WTC11 (cell line): Measurements from ENCODE around the gene KLRD1. TPM values are rescaled to one million over a fixed set of nuclear protein-coding genes. Genes with fewer than 3 reads are reported as not detected.

Experiments used
- ATAC-seq: fragments of 200-7000 bp; cut with Tn5 transposase; 2 replicates; pipeline ENCODE4 v1.10.0; 2021; ENCODE audit warnings: mild to moderate bottlenecking, moderate library complexity
- CTCF ChIA-PET: fragments of 300-600 bp; sonication (Branson Sonifier 250); formaldehyde crosslinking; loops from one replicate; lab custom pipeline; 2021; ENCODE audit warnings: antibody characterized with exemption; lab: Charles Lee
- POLR2A ChIA-PET: fragments of 350-600 bp; sonication (Branson Sonifier 250); formaldehyde crosslinking; loops from one replicate; lab custom pipeline; 2021; ENCODE audit warnings: antibody characterized with exemption; lab: Charles Lee
- DNase-seq: peaks from one replicate; pipeline ENCODE4 v3.0.0; 2021; ENCODE audit warnings: low spot score
- H3K27ac Mint-ChIP-seq: 2 replicates; pipeline ENCODE4 v1.8.0; 2021; ENCODE audit warnings: mixed read lengths
- H3K27me3 Mint-ChIP-seq: 2 replicates; pipeline ENCODE4 v1.8.0; 2021; ENCODE audit warnings: low read depth, mild to moderate bottlenecking, moderate library complexity, mixed read lengths
- H3K36me3 Mint-ChIP-seq: 2 replicates; pipeline ENCODE4 v1.8.0; 2021; ENCODE audit warnings: mixed read lengths
- H3K4me1 Mint-ChIP-seq: 2 replicates; pipeline ENCODE4 v1.8.0; 2022; ENCODE audit warnings: mixed read lengths
- H3K4me3 Mint-ChIP-seq: 2 replicates; pipeline ENCODE4 v1.8.0; 2021; ENCODE audit warnings: mild to moderate bottlenecking, moderate library complexity, mixed read lengths
- H3K9me3 Mint-ChIP-seq: 2 replicates; pipeline ENCODE4 v1.8.0; 2021; ENCODE audit warnings: mixed read lengths
- CREB1 ChIP-seq: sonication (generic); formaldehyde crosslinking; IDR thresholded peaks from 2 replicates; pipeline ENCODE4 v1.8.0; 2023; ENCODE audit warnings: mild to moderate bottlenecking, missing genetic modification reagents
- ELF4 ChIP-seq: sonication (generic); formaldehyde crosslinking; IDR thresholded peaks from 2 replicates; pipeline ENCODE4 v1.8.1; 2022; ENCODE audit warnings: low read depth, mild to moderate bottlenecking, moderate library complexity, missing genetic modification reagents
- EMX1 ChIP-seq: fragments of 250-450 bp; sonication (Bioruptor Pico); IDR thresholded peaks from 2 replicates; pipeline ENCODE4 v1.8.0; 2021; ENCODE audit warnings: mild to moderate bottlenecking
- FOXJ3 ChIP-seq: sonication (generic); formaldehyde crosslinking; IDR thresholded peaks from 2 replicates; pipeline ENCODE4 v1.9.0; 2021; ENCODE audit warnings: missing genetic modification reagents, mild to moderate bottlenecking, borderline replicate concordance
- IRF2 ChIP-seq: sonication (generic); formaldehyde crosslinking; IDR thresholded peaks from 2 replicates; pipeline ENCODE4 v1.8.0; 2022; ENCODE audit warnings: low read depth, missing genetic modification reagents, borderline replicate concordance
- JUN ChIP-seq: sonication (generic); formaldehyde crosslinking; IDR thresholded peaks from 2 replicates; pipeline ENCODE4 v1.8.0; 2023; ENCODE audit warnings: mild to moderate bottlenecking, missing genetic modification reagents
- KAT7 ChIP-seq: sonication (generic); formaldehyde crosslinking; IDR thresholded peaks from 2 replicates; pipeline ENCODE4 v1.8.1; 2023; ENCODE audit warnings: missing genetic modification reagents, mild to moderate bottlenecking, borderline replicate concordance
- NFYB ChIP-seq: sonication (generic); formaldehyde crosslinking; conservative IDR thresholded peaks from 2 replicates; pipeline ENCODE4 v1.8.0; 2022; ENCODE audit warnings: low read depth, missing genetic modification reagents
- SOX15 ChIP-seq: fragments of 250-450 bp; sonication (Bioruptor Pico); IDR thresholded peaks from 2 replicates; pipeline ENCODE4 v1.9.0; 2021; ENCODE audit warnings: mild to moderate bottlenecking
- ZNF121 ChIP-seq: sonication (generic); formaldehyde crosslinking; IDR thresholded peaks from 2 replicates; pipeline ENCODE4 v1.8.0; 2023; ENCODE audit warnings: missing genetic modification reagents
- ZNF317 ChIP-seq: sonication (generic); formaldehyde crosslinking; IDR thresholded peaks from 2 replicates; pipeline ENCODE4 v1.8.1; 2023; ENCODE audit warnings: low read depth, mild to moderate bottlenecking, moderate library complexity, missing genetic modification reagents, borderline replicate concordance
- total RNA-seq: library from RNA; stranded (reverse); gene quantifications from 3 replicates; pipeline ENCODE4 v1.2.3, GENCODE V29; 2021
- TF ChIP-seq, protein P1 (sequence below): fragments of 250-450 bp; sonication (Bioruptor Pico); IDR thresholded peaks from 2 replicates; pipeline ENCODE4 v1.8.0; 2021; ENCODE audit warnings: mild to moderate bottlenecking
- TF ChIP-seq, protein P2 (sequence below): sonication (generic); formaldehyde crosslinking; IDR thresholded peaks from 2 replicates; pipeline ENCODE4 v1.8.1; 2022; ENCODE audit warnings: low read depth, missing genetic modification reagents, borderline replicate concordance
- TF ChIP-seq, protein P3 (sequence below): sonication (generic); formaldehyde crosslinking; IDR thresholded peaks from 2 replicates; pipeline ENCODE4 v1.8.1; 2023; ENCODE audit warnings: mild to moderate bottlenecking, missing genetic modification reagents
- TF ChIP-seq, protein P4 (sequence below): fragments of 250-450 bp; sonication (Bioruptor Pico); IDR thresholded peaks from 2 replicates; pipeline ENCODE4 v1.9.0; 2021; ENCODE audit warnings: mild to moderate bottlenecking
- TF ChIP-seq, protein P5 (sequence below): sonication (generic); formaldehyde crosslinking; IDR thresholded peaks from 2 replicates; pipeline ENCODE4 v1.8.1; 2022; ENCODE audit warnings: low read depth, mild to moderate bottlenecking, moderate library complexity, missing genetic modification reagents, borderline replicate concordance
- TF ChIP-seq, protein P6 (sequence below): sonication (generic); formaldehyde crosslinking; conservative IDR thresholded peaks from 2 replicates; pipeline ENCODE4 v1.8.1; 2023; ENCODE audit warnings: mild to moderate bottlenecking, low read depth, missing genetic modification reagents, moderate library complexity
- TF ChIP-seq, protein P7 (sequence below): sonication (generic); formaldehyde crosslinking; IDR thresholded peaks from 2 replicates; pipeline ENCODE4 v1.8.0; 2023; ENCODE audit warnings: missing genetic modification reagents

KLRD1 gene
- total RNA-seq, 1 experiment from 2014 or later = 0.55 TPM

DNA sequence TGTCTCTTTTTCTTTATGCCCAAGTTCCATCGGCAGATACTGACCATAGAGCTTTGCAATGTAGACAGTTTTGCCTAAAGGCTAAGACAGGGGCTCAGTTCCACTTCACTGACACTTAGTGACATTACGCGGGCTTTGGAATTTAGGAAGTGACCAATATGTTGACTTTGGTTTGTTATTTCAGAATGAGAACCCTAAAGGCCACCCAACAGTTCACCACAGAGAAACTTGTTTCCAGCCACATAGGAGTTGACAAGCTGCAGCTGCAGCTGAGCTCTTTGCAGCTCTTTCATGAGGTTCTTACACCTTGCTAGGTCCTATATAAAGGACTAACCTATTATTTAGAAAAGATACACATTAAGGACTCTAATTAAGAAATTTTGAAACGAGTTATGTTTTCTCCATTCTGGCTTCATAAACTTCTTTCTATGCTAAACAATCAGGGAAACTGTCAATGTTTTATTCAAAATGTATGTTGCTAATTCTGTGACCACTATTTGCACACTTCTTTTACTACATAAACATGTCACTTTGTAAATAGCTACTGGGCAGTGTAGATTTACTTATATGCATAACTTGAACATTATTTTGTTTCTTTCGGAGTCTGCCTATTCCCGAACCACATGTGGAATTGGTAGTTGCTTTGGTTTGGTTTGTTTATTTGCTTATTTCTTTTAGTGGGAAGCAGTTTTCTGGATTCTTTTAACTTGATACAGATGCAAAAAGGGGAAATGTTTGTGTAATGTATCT, 18.5 kb upstream of the KLRD1 start:
- no peak overlapping the region for H3K4me3 Mint-ChIP-seq
- ChIA-PET POLR2A (no interaction called here), CTCF (no interaction called here)
- TF ChIP-seq EMX1 (CRISPR knock-in tag) = no peak
- TF ChIP-seq, protein P1, sequence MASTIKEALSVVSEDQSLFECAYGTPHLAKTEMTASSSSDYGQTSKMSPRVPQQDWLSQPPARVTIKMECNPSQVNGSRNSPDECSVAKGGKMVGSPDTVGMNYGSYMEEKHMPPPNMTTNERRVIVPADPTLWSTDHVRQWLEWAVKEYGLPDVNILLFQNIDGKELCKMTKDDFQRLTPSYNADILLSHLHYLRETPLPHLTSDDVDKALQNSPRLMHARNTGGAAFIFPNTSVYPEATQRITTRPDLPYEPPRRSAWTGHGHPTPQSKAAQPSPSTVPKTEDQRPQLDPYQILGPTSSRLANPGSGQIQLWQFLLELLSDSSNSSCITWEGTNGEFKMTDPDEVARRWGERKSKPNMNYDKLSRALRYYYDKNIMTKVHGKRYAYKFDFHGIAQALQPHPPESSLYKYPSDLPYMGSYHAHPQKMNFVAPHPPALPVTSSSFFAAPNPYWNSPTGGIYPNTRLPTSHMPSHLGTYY (CRISPR knock-in tag) = no peak
- TF ChIP-seq IRF2 (CRISPR knock-in tag) = no peak
- no peak for TF ChIP-seq SOX15
- no peaks in the 10 kb centered on the region for H3K27me3 Mint-ChIP-seq
- DNase-seq (no peak), ATAC-seq (no peak)
- H3K27ac Mint-ChIP-seq = no peak overlapping the region
- no peaks in the 10 kb centered on the region for H3K9me3 Mint-ChIP-seq
- no peaks in the 10 kb centered on the region for H3K36me3 Mint-ChIP-seq
- H3K4me1 Mint-ChIP-seq = no peaks in the 10 kb centered on the region

DNA sequence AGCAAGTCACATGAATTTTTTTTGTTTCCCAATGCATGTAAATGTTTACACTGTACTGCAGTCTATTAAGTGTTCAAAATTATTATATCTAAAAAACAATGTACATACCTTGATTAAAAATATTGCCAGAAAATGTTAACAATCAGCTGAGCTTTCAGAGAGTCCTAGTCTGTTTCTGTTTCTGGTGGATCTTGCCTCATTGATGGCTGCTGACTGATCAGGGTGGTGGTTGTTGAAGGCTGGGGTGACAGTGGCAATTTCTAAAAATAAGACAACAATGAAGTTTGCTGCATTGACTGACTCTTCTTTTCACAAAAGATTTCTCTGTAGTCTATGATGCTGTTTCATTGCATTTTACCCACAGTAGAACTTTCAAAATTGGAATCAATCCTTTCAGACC, 16.6 kb upstream of the KLRD1 start:
- no peak for DNase-seq
- no peak overlapping the region for H3K4me3 Mint-ChIP-seq
- TF ChIP-seq, protein P2, sequence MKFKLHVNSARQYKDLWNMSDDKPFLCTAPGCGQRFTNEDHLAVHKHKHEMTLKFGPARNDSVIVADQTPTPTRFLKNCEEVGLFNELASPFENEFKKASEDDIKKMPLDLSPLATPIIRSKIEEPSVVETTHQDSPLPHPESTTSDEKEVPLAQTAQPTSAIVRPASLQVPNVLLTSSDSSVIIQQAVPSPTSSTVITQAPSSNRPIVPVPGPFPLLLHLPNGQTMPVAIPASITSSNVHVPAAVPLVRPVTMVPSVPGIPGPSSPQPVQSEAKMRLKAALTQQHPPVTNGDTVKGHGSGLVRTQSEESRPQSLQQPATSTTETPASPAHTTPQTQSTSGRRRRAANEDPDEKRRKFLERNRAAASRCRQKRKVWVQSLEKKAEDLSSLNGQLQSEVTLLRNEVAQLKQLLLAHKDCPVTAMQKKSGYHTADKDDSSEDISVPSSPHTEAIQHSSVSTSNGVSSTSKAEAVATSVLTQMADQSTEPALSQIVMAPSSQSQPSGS (CRISPR knock-in tag) = no peak
- TF ChIP-seq ZNF121 (CRISPR knock-in tag) (no peak), ELF4 (CRISPR knock-in tag) (no peak), KAT7 (CRISPR knock-in tag) (no peak), FOXJ3 (CRISPR knock-in tag) (no peak), CREB1 (CRISPR knock-in tag) (no peak), NFYB (no peak), ZNF317 (CRISPR knock-in tag) (no peak), JUN (CRISPR knock-in tag) (no peak)
- TF ChIP-seq, protein P3, sequence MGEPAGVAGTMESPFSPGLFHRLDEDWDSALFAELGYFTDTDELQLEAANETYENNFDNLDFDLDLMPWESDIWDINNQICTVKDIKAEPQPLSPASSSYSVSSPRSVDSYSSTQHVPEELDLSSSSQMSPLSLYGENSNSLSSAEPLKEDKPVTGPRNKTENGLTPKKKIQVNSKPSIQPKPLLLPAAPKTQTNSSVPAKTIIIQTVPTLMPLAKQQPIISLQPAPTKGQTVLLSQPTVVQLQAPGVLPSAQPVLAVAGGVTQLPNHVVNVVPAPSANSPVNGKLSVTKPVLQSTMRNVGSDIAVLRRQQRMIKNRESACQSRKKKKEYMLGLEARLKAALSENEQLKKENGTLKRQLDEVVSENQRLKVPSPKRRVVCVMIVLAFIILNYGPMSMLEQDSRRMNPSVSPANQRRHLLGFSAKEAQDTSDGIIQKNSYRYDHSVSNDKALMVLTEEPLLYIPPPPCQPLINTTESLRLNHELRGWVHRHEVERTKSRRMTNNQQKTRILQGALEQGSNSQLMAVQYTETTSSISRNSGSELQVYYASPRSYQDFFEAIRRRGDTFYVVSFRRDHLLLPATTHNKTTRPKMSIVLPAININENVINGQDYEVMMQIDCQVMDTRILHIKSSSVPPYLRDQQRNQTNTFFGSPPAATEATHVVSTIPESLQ (CRISPR knock-in tag) = no peak
- TF ChIP-seq, protein P4, sequence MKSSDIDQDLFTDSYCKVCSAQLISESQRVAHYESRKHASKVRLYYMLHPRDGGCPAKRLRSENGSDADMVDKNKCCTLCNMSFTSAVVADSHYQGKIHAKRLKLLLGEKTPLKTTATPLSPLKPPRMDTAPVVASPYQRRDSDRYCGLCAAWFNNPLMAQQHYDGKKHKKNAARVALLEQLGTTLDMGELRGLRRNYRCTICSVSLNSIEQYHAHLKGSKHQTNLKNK (CRISPR knock-in tag) = no peak
- TF ChIP-seq, protein P5, sequence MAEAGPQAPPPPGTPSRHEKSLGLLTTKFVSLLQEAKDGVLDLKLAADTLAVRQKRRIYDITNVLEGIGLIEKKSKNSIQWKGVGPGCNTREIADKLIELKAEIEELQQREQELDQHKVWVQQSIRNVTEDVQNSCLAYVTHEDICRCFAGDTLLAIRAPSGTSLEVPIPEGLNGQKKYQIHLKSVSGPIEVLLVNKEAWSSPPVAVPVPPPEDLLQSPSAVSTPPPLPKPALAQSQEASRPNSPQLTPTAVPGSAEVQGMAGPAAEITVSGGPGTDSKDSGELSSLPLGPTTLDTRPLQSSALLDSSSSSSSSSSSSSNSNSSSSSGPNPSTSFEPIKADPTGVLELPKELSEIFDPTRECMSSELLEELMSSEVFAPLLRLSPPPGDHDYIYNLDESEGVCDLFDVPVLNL (CRISPR knock-in tag) = no peak
- TF ChIP-seq, protein P6, sequence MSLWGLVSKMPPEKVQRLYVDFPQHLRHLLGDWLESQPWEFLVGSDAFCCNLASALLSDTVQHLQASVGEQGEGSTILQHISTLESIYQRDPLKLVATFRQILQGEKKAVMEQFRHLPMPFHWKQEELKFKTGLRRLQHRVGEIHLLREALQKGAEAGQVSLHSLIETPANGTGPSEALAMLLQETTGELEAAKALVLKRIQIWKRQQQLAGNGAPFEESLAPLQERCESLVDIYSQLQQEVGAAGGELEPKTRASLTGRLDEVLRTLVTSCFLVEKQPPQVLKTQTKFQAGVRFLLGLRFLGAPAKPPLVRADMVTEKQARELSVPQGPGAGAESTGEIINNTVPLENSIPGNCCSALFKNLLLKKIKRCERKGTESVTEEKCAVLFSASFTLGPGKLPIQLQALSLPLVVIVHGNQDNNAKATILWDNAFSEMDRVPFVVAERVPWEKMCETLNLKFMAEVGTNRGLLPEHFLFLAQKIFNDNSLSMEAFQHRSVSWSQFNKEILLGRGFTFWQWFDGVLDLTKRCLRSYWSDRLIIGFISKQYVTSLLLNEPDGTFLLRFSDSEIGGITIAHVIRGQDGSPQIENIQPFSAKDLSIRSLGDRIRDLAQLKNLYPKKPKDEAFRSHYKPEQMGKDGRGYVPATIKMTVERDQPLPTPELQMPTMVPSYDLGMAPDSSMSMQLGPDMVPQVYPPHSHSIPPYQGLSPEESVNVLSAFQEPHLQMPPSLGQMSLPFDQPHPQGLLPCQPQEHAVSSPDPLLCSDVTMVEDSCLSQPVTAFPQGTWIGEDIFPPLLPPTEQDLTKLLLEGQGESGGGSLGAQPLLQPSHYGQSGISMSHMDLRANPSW (CRISPR knock-in tag) = no peak
- TF ChIP-seq, protein P7, sequence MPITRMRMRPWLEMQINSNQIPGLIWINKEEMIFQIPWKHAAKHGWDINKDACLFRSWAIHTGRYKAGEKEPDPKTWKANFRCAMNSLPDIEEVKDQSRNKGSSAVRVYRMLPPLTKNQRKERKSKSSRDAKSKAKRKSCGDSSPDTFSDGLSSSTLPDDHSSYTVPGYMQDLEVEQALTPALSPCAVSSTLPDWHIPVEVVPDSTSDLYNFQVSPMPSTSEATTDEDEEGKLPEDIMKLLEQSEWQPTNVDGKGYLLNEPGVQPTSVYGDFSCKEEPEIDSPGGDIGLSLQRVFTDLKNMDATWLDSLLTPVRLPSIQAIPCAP (CRISPR knock-in tag) = no peak
- TF ChIP-seq, all 79 proteins: peak for 0
- no peaks in the 10 kb centered on the region for H3K9me3 Mint-ChIP-seq
- no peaks in the 10 kb centered on the region for H3K27me3 Mint-ChIP-seq
- ChIA-PET POLR2A (no interaction called here), CTCF (no interaction called here)
- H3K27ac Mint-ChIP-seq = no peak overlapping the region
- no peaks in the 10 kb centered on the region for H3K4me1 Mint-ChIP-seq
- no peak for ATAC-seq
- no peaks in the 10 kb centered on the region for H3K36me3 Mint-ChIP-seq
